Ovary (tissue), 9 donors: ENCODE measurements around the gene IQCN. TPM values are rescaled to one million over a fixed set of nuclear protein-coding genes. Genes with fewer than 3 reads are reported as not detected.

Source experiments
- DNase-seq, 5 donors: peaks; one replicate each; pipeline ENCODE4 v3.0.0-alpha.2; 2019 to 2020
- H3K27ac ChIP-seq, 2 donors: fragments of 200-600 bp; one replicate each; pipeline versions ENCODE4 v1.5.1 to v1.8.0; 2019 to 2022
- H3K27me3 ChIP-seq: fragments of 200-600 bp; one replicate; pipeline ENCODE4 v1.8.0; 2022
- H3K36me3 ChIP-seq: fragments of 200-600 bp; sonication (generic); one replicate; pipeline ENCODE4 v1.5.1; 2019
- H3K4me1 ChIP-seq: one replicate; pipeline ENCODE4 v1.8.1; 2013; ENCODE audit warnings: mild to moderate bottlenecking, moderate library complexity; ENCODE audit not compliant: insufficient read depth
- H3K4me3 ChIP-seq: fragments of 200-600 bp; sonication (generic); one replicate; pipeline ENCODE4 v1.5.1; 2017
- H3K9me3 ChIP-seq, 2 donors: fragments of 200-600 bp in 1 of 2; sonication (generic) in 1 of 2; one replicate each; pipeline versions ENCODE4 v1.5.1 to v1.8.1; 2013 to 2019; ENCODE audit warnings: mild to moderate bottlenecking in 1 of 2, moderate library complexity in 1 of 2
- EP300 ChIP-seq: sonication (generic); formaldehyde crosslinking; IDR thresholded peaks from one replicate; pipeline ENCODE4 v1.6.1; 2017; ENCODE audit warnings: antibody characterized with exemption
- POLR2A ChIP-seq: fragments of 450-650 bp; IDR thresholded peaks from one replicate; pipeline ENCODE4 v1.6.1; 2017; ENCODE audit warnings: antibody characterized with exemption, mild to moderate bottlenecking, moderate library complexity
- WGBS, 3 donors: extraction: QIAGEN DNeasy Blood & Tissue Kit in 1 of 3; methylation state at CpG; one replicate each; pipeline versions ENCODE4 v1.1.5 to v1.1.7; 2013 to 2017; 5-methylcytosine and 5-hydroxymethylcytosine counted together
- intact Hi-C, 4 donors: fragments of 100-400 bp; cut with DNase I; formaldehyde crosslinking; loops; one replicate each; pipeline versions ENCODE4 v1.11.0 to v1.15.1; 2022 to 2023
- polyA plus RNA-seq, 2 donors: library from polyadenylated mRNA; stranded (reverse); fragments of 200-250 nt in 1 of 2; fragments of 350-450 nt in 1 of 2; fragmentation: Illumina TruSeq in 1 of 2; extraction: RNeasy Lipid Tissue Mini Kit (QIAGEN cat#74804) in 1 of 2; gene quantifications; one replicate each; pipeline ENCODE4 v1.2.3, GENCODE V29; 2013 to 2014
- total RNA-seq, 7 donors: library from RNA; depleted of rRNA in 2 of 7; stranded (reverse); fragments of >200 nt in 2 of 7; fragmentation: NEBNext Ultra II Directional in 3 of 7; extraction: Animal tissue kit (Norgen Biotek cat#: 25700) in 3 of 7; gene quantifications; one replicate each; pipeline versions ENCODE4 v1.1.0 to v1.2.4, GENCODE V29; 2016 to 2023
- TF ChIP-seq, protein P1 (sequence below), 3 donors: fragments of 450-650 bp in 2 of 3; fragments of 200-600 bp in 1 of 3; IDR thresholded peaks; one replicate each; pipeline versions ENCODE4 v1.5.1 to v1.8.0; 2016 to 2022; ENCODE audit warnings: antibody characterized with exemption in 3 of 3, mild to moderate bottlenecking in 1 of 3
- donor health status: DM: no; HTN: no; CAD: no; lungs with moderate emphysema.
- donor health status: DM: no; HTN: no; CAD: no.
- donor health status: Bipolar disorder and iron deficiency.
- donor health status: DM: yes; HTN: yes; CAD: no.
- donor health status: DM: no; HTN: no; CAD: no.
- donor health status: DM: yes; HTN: yes; CAD: no.

The IQCN gene
- total and polyA plus RNA-seq, 9 donors, result 2.5 to 18.4 (median 10.8) TPM

DNA sequence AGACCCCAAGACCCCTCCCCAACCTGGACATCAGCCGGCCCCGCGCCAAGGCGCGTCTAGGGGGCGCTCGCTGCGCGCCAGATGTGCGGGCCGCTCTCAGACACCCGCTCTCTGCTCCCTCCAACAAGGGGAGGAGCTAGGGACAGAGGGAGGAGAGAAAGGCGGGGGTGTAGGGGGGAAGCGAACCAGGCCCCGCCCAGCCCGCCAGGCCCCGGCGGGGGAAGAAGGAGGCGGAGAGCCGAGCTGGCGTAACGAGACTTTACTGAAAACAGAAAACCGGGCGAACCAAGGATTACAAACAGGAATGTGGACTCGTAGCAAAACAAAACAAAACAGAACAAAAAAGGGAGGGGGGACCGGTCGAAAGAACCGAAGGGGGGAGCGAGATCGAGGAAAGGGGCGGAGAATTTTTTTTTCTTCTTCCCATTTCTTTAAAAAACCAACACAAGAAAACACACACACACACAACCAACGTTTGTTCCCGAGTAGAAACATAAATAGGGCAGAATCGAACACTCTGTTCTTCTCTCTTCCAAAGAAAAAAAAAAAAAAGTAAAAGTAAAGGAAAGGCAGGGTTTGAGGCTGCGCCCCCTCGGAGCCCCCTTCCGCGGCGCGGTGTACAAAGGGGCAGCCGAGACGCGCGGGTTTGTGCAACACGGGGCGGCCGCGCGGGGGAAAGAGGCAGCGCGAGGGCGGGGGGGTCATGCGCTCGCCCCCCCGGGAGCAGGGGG, 5.4 kb upstream of the IQCN start:
- H3K9me3 ChIP-seq, result no peaks in the 10 kb centered on the region
- peak overlapping the region; percentile 99 for H3K27ac ChIP-seq
- peaks cover 12% of the 10 kb centered on the region for H3K4me1 ChIP-seq
- WGBS, 3 donors, result 1% methylated on average over 55 of the region's 55 CpGs
- TF ChIP-seq EP300, result no peak
- TF ChIP-seq, protein P1, sequence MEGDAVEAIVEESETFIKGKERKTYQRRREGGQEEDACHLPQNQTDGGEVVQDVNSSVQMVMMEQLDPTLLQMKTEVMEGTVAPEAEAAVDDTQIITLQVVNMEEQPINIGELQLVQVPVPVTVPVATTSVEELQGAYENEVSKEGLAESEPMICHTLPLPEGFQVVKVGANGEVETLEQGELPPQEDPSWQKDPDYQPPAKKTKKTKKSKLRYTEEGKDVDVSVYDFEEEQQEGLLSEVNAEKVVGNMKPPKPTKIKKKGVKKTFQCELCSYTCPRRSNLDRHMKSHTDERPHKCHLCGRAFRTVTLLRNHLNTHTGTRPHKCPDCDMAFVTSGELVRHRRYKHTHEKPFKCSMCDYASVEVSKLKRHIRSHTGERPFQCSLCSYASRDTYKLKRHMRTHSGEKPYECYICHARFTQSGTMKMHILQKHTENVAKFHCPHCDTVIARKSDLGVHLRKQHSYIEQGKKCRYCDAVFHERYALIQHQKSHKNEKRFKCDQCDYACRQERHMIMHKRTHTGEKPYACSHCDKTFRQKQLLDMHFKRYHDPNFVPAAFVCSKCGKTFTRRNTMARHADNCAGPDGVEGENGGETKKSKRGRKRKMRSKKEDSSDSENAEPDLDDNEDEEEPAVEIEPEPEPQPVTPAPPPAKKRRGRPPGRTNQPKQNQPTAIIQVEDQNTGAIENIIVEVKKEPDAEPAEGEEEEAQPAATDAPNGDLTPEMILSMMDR (IDR thresholded peaks at IDR 0.05), result peak; percentile 62 to 91 (median 83)
- TF ChIP-seq POLR2A, result peak; percentile 74
- intact Hi-C loops, result loop anchor here (2.0 to 10.0 kb wide), 5 partner anchors 25 to 138 kb away; partner anchors contain the start of genes LSM4 (in 3 of the 4) and SSBP4 (in 3 of the 4)
- H3K4me3 ChIP-seq, result peak overlapping the region; percentile 93
- H3K27me3 ChIP-seq, result no peaks in the 10 kb centered on the region
- DNase-seq, result peak; percentile 89 to 94 (median 92)
- no peaks in the 10 kb centered on the region for H3K36me3 ChIP-seq

DNA sequence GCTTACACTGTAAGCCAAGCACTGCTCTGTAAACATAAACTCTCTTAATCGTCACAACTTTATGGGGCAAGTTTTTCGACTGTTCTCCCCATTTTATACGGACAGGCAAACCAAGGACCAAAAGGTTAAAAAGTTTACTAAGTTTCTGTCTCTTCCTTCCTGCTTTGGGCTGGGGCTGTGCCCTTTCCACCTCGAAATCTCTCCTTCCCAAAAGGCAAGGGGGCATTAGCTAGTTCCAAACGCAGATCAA, 4.9 kb upstream of the IQCN start:
- Histone ChIP-seq H3K9me3 (no peaks in the 10 kb centered on the region), H3K27ac (peak overlapping the region; percentile 99), H3K4me3 (peak overlapping the region; percentile 93), H3K4me1 (peaks cover 17% of the 10 kb centered on the region), H3K27me3 (no peaks in the 10 kb centered on the region), H3K36me3 (no peaks in the 10 kb centered on the region)
- no peak for DNase-seq
- no peak for TF ChIP-seq POLR2A
- TF ChIP-seq, protein P1 (IDR thresholded peaks at IDR 0.05), result no peak
- no peak for TF ChIP-seq EP300
- intact Hi-C loops, result loop anchor here (2.0 to 10.0 kb wide), 4 partner anchors 44 to 138 kb away; partner anchors contain the start of genes SSBP4 (in 3 of the 4) and LSM4 (in 1 of the 4)
- 0 to 1% (median 0%) methylated on average over 5 of the region's 5 CpGs for WGBS, 3 donors

DNA sequence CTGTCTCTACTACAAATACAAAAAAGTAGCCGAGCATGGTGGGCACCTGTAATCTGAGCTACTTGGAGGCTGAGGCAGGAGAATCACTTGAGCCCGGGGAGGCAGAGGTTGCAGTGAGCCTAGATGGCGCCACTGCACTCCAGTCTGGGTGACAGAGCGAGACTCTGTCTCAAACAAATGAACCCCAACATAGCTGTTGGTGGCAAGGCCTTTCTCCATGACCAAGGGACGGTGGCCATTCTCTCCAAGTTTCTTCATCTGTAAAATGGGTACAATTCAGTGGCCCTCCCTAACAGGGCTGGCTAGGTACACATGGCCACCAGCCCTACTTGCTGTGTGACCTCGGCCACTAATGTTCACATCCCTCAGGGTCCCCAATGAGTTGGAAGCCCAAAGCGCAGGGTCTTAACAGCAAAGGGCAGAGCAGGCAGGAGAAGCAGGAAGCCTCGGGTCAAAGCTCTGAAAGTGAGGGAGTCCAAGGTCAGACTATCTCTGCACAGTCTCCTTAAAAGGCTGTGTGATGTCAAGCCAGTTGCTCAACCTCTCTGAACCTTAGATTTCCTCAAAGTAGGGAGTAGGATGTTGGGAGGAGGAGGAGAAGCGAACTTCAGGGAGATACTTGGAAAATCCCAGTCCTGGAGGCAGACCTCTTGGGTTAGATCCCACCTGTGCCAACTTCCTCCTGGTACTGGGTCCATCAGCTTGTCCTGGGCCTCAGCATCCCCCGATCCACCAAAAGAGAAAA, 4.4 kb upstream of the IQCN start:
- H3K27me3 ChIP-seq, result no peaks in the 10 kb centered on the region
- H3K36me3 ChIP-seq, result no peaks in the 10 kb centered on the region
- H3K4me3 ChIP-seq, result peak overlapping the region; percentile 93
- DNase-seq, result peak in 2 of 5 donors; percentile 62 to 68
- H3K9me3 ChIP-seq, result no peaks in the 10 kb centered on the region
- H3K27ac ChIP-seq, result peak overlapping the region; percentile 99
- TF ChIP-seq EP300 (no peak), POLR2A (peak; percentile 19)
- TF ChIP-seq, protein P1 (IDR thresholded peaks at IDR 0.05), result peak in 2 of 3 donors; percentile 13 to 15
- H3K4me1 ChIP-seq, result peaks cover 17% of the 10 kb centered on the region
- 41 to 47% (median 45%) methylated on average over 10 of the region's 10 CpGs for WGBS, 3 donors
- intact Hi-C loops, result loop anchor here (2.0 to 10.0 kb wide), 4 partner anchors 44 to 139 kb away; partner anchors contain the start of genes SSBP4 (in 3 of the 4) and LSM4 (in 1 of the 4)

DNA sequence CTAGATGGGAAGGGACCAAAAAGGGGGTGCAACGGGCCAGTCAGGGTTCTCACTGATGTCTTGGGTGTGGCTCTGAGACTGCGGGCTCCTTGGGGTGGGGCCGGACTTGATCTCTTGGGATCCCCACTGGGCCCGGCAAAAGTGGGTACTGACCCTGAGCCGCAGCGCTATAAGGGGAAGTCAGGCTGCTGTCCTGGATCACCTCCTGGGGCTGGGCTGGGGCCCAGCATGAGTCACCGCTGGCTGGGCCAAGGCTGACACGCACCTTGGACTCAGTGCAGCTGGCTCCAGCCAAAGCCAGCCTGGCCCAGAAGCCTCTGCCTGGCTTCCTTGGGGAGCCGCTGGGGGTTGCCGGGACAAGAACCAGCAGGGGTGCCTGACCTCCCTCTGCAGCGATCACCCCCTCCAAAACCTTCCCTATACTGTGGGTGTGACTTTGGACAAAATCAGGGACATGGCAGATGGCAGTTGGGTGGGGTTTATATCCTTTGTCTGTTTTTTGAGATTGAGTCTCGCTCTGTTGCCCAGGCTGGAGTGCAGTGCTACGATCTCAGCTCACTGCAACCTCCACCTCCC, 617 bp upstream of the IQCN start:
- WGBS, 3 donors, result 10 to 13% (median 12%) methylated on average over 11 to 13 of the region's 13 CpGs
- no peaks in the 10 kb centered on the region for H3K27me3 ChIP-seq
- peak overlapping the region; percentile 14 for H3K4me3 ChIP-seq
- H3K9me3 ChIP-seq, result no peaks in the 10 kb centered on the region
- peaks cover 13% of the 10 kb centered on the region for H3K4me1 ChIP-seq
- intact Hi-C loops, result loop anchor here in 3 of 4 donors (5.0 to 10.0 kb wide), 3 partner anchors 52 to 142 kb away; partner anchors contain the start of gene SSBP4 (in 3 of the 3)
- no peaks in the 10 kb centered on the region for H3K36me3 ChIP-seq
- TF ChIP-seq, protein P1 (IDR thresholded peaks at IDR 0.05), result peak in 1 of 3 donors; percentile 11
- TF ChIP-seq POLR2A (no peak), EP300 (peak; percentile 17)
- peak overlapping the region; percentile 13 to 66 for H3K27ac ChIP-seq
- DNase-seq, result peak; percentile 90 to 95 (median 93)
